Dermis microvascular lymphatic vessel endothelial cell (primary cell): ENCODE results near the gene PROKR1. TPM values are rescaled to one million over a fixed set of nuclear protein-coding genes. Genes with fewer than 3 reads are reported as not detected.

Source experiments
- DNase-seq, 2 donors: peaks; one replicate each; pipeline versions ENCODE4 v3.0.0 to v3.0.0-alpha.2; 2010; ENCODE audit warnings: low read depth in 2 of 2
- total RNA-seq: library from RNA; depleted of rRNA; stranded (reverse); fragments of >200 nt; gene quantifications from 2 replicates; pipeline ENCODE4 v1.2.1, GENCODE V29; 2014

Gene PROKR1
- total RNA-seq, 1 donor from 2014 or later: under 0.01 TPM

GRCh38 chr2:68698567-68699377 is 55.4 kb downstream of the PROKR1 start:
- no peak for DNase-seq

- no peak for DNase-seq
Measured at GRCh38 chr2:68700560-68700959, 57.2 kb downstream of the PROKR1 start.

GRCh38 chr2:68706637-68707036 is 63.3 kb downstream of the PROKR1 start:
- no peak for DNase-seq

Other genes starting within 250 kb of the PROKR1 start
- 0.13 and 0.25 TPM in 2 replicates for gene FBXO48, start 176.3 kb upstream of the PROKR1 start, total RNA-seq
- gene APLF, start 176.0 kb upstream of the PROKR1 start, total RNA-seq: 4.0 and 6.4 TPM in 2 replicates
- 10.5 and 11.9 TPM in 2 replicates for gene ARHGAP25, start 91.2 kb downstream of the PROKR1 start, total RNA-seq
- gene BMP10, start 227.8 kb downstream of the PROKR1 start, total RNA-seq: not detected in 2 replicates